ENCODE measurements around the gene FRMD1.

The FRMD1 gene

GRCh38 chr6:168007592-168008338 lies 71.2 kb downstream of the FRMD1 start:
- Histone ChIP-seq H3K4me3 (replicated peaks; ENCODE audit: insufficient read depth, low read length) (no peak overlapping the region), H3K27me3 (ENCODE audit: insufficient read depth, poor library complexity, severe bottlenecking) (no peaks in the 10 kb centered on the region), H3K27ac (replicated peaks) (no peak overlapping the region)
- no peak for DNase-seq (ENCODE audit: low read depth in 1 of 2, low spot score in 1 of 2)
- TF ChIP-seq POLR2AphosphoS5 (IDR thresholded peaks at IDR 0.05; ENCODE audit: low read depth) (0 out of 2 replicates have a peak, but pooled peaks have one; percentile 21), GABPA (IDR thresholded peaks at IDR 0.05; ENCODE audit: low read depth) (no peak), CTCF (IDR thresholded peaks at IDR 0.05; ENCODE audit: insufficient read depth, low read length) (no peak), SPI1 (IDR thresholded peaks at IDR 0.05; ENCODE audit: borderline replicate concordance, low read depth) (no peak)
- TF ChIP-seq, protein P1, sequence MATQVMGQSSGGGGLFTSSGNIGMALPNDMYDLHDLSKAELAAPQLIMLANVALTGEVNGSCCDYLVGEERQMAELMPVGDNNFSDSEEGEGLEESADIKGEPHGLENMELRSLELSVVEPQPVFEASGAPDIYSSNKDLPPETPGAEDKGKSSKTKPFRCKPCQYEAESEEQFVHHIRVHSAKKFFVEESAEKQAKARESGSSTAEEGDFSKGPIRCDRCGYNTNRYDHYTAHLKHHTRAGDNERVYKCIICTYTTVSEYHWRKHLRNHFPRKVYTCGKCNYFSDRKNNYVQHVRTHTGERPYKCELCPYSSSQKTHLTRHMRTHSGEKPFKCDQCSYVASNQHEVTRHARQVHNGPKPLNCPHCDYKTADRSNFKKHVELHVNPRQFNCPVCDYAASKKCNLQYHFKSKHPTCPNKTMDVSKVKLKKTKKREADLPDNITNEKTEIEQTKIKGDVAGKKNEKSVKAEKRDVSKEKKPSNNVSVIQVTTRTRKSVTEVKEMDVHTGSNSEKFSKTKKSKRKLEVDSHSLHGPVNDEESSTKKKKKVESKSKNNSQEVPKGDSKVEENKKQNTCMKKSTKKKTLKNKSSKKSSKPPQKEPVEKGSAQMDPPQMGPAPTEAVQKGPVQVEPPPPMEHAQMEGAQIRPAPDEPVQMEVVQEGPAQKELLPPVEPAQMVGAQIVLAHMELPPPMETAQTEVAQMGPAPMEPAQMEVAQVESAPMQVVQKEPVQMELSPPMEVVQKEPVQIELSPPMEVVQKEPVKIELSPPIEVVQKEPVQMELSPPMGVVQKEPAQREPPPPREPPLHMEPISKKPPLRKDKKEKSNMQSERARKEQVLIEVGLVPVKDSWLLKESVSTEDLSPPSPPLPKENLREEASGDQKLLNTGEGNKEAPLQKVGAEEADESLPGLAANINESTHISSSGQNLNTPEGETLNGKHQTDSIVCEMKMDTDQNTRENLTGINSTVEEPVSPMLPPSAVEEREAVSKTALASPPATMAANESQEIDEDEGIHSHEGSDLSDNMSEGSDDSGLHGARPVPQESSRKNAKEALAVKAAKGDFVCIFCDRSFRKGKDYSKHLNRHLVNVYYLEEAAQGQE (IDR thresholded peaks at IDR 0.05; ENCODE audit: insufficient replicate concordance, low read depth): no peak

GRCh38 chr6:168005796-168006195 lies 73.2 kb downstream of the FRMD1 start:
- TF ChIP-seq SPI1 (IDR thresholded peaks at IDR 0.05; ENCODE audit: borderline replicate concordance, low read depth) (no peak), CTCF (IDR thresholded peaks at IDR 0.05; ENCODE audit: insufficient read depth, low read length) (no peak), POLR2AphosphoS5 (IDR thresholded peaks at IDR 0.05; ENCODE audit: low read depth) (no peak), GABPA (IDR thresholded peaks at IDR 0.05; ENCODE audit: low read depth) (no peak)
- TF ChIP-seq, protein P1 (IDR thresholded peaks at IDR 0.05; ENCODE audit: insufficient replicate concordance, low read depth): no peak
- Histone ChIP-seq H3K4me3 (replicated peaks; ENCODE audit: insufficient read depth, low read length) (no peak overlapping the region), H3K27ac (replicated peaks) (no peak overlapping the region), H3K27me3 (ENCODE audit: insufficient read depth, poor library complexity, severe bottlenecking) (no peaks in the 10 kb centered on the region)
- no peak for DNase-seq (ENCODE audit: low read depth in 1 of 2, low spot score in 1 of 2)

GRCh38 chr6:168004945-168005344 lies 74.1 kb downstream of the FRMD1 start:
- H3K27ac ChIP-seq (replicated peaks): no peak overlapping the region
- no peak for DNase-seq (ENCODE audit: low read depth in 1 of 2, low spot score in 1 of 2)
- no peak overlapping the region for H3K4me3 ChIP-seq (replicated peaks; ENCODE audit: insufficient read depth, low read length)
- no peaks in the 10 kb centered on the region for H3K27me3 ChIP-seq (ENCODE audit: insufficient read depth, poor library complexity, severe bottlenecking)
- TF ChIP-seq POLR2AphosphoS5 (IDR thresholded peaks at IDR 0.05; ENCODE audit: low read depth) (no peak), CTCF (IDR thresholded peaks at IDR 0.05; ENCODE audit: insufficient read depth, low read length) (no peak), GABPA (IDR thresholded peaks at IDR 0.05; ENCODE audit: low read depth) (no peak), SPI1 (IDR thresholded peaks at IDR 0.05; ENCODE audit: borderline replicate concordance, low read depth) (no peak)
- TF ChIP-seq, protein P1 (IDR thresholded peaks at IDR 0.05; ENCODE audit: insufficient replicate concordance, low read depth): no peak
